PFSK-1 (cell line): Measurements from ENCODE around the gene DIAPH3.

ENCODE experiments used
- POLR2AphosphoS5 ChIP-seq: IDR thresholded peaks from 2 replicates; pipeline ENCODE4 v1.6.1; 2012; ENCODE audit warnings: low read depth, mild to moderate bottlenecking, control low read depth, low read length, moderate library complexity
- REST ChIP-seq, 2 experiments: IDR thresholded peaks; 2 replicates each; pipeline versions ENCODE4 v1.6.1 to v1.8.0; 2011 to 2012; ENCODE audit warnings: low read depth in 2 of 2, low read length in 2 of 2, control low read depth in 1 of 2, inconsistent platforms in 1 of 2, mild to moderate bottlenecking in 1 of 2, moderate library complexity in 1 of 2; ENCODE audit not compliant: insufficient read depth in 1 of 2
- SIN3A ChIP-seq: IDR thresholded peaks from 2 replicates; pipeline ENCODE4 v1.6.1; 2012; ENCODE audit warnings: mild to moderate bottlenecking, low read length, moderate library complexity, borderline replicate concordance; ENCODE audit not compliant: insufficient read depth
- TAF1 ChIP-seq: IDR thresholded peaks from 2 replicates; pipeline ENCODE4 v1.6.1; 2012; ENCODE audit warnings: low read length, control low read depth, borderline replicate concordance; ENCODE audit not compliant: insufficient read depth

- no peak for TF ChIP-seq REST (IDR thresholded peaks at IDR 0.05; ENCODE audit: insufficient read depth in 1 of 2, low read depth in 2 of 2, low read length in 2 of 2)
- no peak for TF ChIP-seq SIN3A
- no peak for TF ChIP-seq POLR2AphosphoS5
- no peak for TF ChIP-seq TAF1
Observed at GRCh38 chr13:60028021-60028420, 135.7 kb downstream of the DIAPH3 start.
